GM18909 (cell line): ENCODE results near the gene ITPR2.
"Not testable (repeated sequence)": the region's sequence is repeated elsewhere in the genome, so short reads cannot be mapped to it uniquely, and the experiment has no call there.

Experiments used
- ATAC-seq: cut with Tn5 transposase; IDR thresholded peaks from one replicate; pipeline ENCODE4 v1.9.1; 2021; ENCODE audit warnings: mild to moderate bottlenecking; ENCODE audit not compliant: unreplicated experiment, poor library complexity

The ITPR2 gene

DNA sequence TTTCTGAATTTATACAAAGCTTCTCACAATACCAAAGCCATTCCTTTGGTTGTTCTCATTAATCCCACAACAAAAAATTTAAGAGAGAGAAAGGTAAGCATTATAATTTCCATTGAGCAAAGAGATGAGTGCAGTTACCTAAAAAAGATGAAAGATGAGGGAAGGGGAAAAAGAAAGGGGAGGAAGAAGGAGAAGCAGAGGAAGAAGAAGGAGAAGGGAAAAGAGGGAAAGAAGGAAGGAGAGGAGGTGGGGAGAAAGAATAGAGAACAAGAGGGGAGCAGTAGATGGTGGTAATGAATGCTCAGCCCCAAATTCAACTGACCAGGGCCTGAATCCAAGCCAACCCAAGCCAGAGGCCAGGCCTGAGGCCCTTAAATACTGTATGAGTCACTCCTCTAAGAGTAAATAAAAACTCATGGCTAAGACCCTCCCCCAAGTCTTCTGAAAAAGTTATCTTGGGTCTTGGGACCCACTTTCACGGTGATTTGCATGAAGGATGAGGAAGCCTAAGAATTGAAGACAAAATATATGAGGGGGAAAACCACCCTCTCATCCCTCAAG, 144.6 kb downstream of the ITPR2 start:
- no peak for ATAC-seq

- ATAC-seq: no peak
Measured at GRCh38 chr12:26686408-26686807, 146.6 kb downstream of the ITPR2 start.

GRCh38 chr12:26684101-26684500, 148.9 kb downstream of the ITPR2 start:
- no peak for ATAC-seq

DNA sequence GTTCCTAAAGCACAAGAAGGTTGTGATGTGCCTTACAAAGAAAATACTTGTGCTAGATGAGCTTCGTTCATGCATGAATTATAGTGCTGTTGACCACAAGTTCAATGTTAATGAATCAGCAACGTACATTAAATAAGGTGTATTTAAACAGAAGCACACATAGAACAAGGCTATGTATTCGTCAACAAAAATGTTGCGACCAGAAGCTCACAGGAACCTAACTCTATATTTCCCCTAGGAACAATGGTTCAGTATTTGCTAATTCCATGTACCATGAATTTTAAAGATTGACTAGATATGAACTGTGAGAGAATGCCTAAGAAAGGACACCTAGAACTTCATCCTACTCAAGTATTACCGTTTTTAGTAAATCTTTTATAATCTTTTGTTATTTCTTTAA, 149.6 kb downstream of the ITPR2 start:
- ATAC-seq: no peak

GRCh38 chr12:26680727-26681455, 152.1 kb downstream of the ITPR2 start:
- ATAC-seq: no peak

DNA sequence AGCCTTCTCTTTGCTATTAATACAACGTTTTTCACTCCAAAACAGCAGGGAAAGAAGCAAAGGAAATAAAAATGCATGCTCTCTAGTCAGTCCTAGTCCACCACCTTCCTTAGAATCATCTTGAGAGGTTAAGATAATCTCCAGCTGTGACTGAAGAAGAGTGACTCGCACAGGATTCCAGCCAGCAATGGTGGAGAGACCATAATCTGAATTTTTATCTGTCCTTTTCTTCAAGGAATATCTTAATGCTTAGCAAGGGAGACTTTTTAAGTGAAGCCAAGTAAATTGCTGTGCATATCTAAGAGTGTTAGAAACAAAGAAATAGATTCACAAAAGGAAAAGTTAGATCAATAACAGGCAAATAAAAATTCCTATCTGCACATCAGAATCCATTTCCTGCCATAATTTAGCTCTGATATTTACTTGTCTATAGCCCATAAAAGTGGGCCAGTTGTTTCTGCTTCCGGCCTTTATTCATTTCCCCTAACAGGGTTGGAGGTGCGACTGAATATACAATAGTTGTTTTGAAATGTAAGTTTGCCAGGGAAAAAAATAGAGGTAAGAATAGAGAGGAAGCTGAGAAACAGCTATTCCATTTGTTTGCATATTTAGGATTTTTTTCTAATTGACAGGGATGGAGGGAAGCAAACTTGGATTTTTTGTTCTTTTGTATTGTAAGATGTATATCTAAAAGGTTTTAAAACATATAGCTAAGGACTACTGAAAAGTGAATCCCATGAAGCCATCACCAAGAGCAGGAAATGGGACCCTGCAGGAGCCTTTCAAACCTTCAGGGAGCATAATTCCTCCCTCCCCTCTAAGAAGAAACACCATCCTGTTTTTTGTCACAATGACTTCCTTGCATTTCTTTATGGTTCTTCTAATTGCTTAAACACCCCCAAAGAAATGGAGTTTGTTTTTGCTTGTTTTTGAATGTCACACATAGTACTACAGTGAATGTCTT, 154.0 kb downstream of the ITPR2 start:
- ATAC-seq: no peak

GRCh38 chr12:26671487-26671886, 161.5 kb downstream of the ITPR2 start:
- not testable (repeated sequence) for ATAC-seq

- ATAC-seq: no peak
Measured at GRCh38 chr12:26668847-26669246, 164.1 kb downstream of the ITPR2 start.

GRCh38 chr12:26668230-26668629, 164.8 kb downstream of the ITPR2 start:
- no peak for ATAC-seq

GRCh38 chr12:26666286-26666685, 166.7 kb downstream of the ITPR2 start:
- no peak for ATAC-seq

- ATAC-seq: no peak
Measured at GRCh38 chr12:26661399-26661798, 171.6 kb downstream of the ITPR2 start.

DNA sequence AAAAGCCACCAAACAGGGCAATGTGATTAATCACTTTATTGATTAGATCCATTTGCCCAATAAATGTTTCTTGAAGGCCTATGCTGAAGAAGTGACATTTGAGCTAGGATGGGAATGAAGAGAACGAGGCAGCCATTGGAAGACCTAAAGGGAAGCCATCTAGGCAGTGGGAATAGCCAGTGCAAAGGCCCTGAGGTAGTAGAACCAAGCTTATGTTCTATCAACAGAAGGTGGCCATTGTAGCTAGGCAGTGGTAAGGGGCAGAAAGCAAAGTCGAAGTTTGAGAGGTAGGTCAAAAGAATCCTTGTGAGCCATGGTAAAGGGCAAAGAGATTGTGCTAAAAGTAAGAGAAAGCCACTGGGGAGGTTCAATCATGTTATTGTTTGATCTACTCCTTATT, 173.1 kb downstream of the ITPR2 start:
- no peak for ATAC-seq

- ATAC-seq: no peak
Measured at GRCh38 chr12:26658991-26659390, 174.0 kb downstream of the ITPR2 start.

DNA sequence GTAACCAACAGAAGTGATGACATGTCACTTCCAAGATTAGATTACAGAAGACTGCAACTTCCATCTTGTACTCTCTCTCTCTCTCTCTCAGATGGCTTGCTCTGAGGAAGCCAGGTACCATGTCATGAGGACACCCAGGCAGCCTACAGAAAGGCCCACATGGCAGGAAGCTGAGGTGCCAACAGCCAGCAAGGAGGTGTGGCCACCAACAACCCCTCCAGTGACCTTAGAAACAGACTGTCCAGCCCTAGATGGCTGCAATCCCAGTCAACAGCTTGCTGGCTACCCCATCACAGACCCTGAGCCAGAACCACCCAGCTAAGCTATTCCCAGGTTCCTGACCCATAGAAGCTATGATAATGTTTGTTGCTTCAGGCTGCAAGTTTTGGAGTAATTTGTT, 178.4 kb downstream of the ITPR2 start:
- no peak for ATAC-seq

DNA sequence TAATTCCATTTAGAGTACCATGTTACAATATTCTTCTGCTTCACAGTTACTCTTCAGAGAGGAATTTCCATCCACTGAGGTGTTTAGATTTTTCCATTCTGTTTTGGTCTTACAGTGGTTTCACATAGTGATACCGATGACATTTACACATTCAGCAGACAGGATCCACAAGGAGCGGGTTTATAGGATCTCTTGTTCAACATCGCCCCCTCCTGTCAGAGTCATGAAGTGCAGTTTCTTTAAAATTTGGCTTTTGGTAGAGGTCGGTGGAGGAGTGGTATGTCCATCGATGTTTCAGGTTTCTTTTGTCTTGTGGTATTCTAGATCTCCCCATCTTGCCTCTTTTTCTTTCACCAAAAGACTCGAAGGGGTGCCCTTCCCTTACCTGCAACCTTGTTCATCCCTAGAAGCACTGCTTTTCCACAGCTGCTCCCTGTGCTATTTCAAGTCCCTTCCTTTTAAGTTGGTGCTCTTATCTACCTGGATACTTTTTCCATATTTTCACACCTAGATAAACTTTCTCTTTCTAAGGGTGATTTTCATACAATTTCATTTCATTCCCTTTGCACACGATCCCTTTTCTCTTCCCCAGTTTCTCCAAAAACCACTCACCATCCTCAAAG, 181.3 kb downstream of the ITPR2 start:
- ATAC-seq: no peak

DNA sequence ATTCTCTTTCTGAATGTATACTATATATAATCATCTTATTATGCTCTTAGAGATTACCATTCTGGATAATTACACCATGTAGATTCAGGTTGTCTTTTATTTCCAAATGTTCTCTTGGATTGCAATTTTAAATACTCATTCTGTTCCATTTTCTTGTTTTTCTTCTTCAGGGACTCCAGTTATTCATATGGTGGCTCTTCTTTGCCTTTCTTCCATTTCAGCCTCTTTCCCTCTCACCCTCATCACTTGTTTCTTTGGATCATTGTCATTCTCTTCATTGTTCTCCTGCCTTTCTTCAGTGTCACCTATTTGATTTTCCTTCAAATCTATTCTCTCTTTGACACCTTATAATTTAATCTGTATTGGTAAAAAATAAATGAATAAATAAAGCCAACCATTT, 182.0 kb downstream of the ITPR2 start:
- no peak for ATAC-seq

GRCh38 chr12:26648999-26649398, 184.0 kb downstream of the ITPR2 start:
- ATAC-seq: no peak

DNA sequence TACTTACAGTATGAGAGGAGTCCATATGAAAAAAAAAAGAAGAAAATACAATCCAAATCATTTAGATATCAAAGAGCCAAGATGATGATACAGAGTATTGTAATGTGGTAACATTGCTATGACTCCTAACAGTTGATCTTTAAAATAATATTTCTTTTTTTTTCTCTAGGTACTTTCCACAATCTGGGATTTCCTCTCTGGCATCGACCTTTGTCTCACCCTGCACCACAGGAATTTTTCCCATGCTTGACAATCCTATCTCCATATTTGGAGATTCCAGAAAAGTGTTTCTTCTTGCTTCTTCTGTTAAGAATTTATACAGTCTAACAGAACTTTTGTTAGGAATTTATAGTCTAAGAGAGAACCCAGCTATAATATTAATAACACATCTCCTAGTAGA, 184.4 kb downstream of the ITPR2 start:
- ATAC-seq: no peak

DNA sequence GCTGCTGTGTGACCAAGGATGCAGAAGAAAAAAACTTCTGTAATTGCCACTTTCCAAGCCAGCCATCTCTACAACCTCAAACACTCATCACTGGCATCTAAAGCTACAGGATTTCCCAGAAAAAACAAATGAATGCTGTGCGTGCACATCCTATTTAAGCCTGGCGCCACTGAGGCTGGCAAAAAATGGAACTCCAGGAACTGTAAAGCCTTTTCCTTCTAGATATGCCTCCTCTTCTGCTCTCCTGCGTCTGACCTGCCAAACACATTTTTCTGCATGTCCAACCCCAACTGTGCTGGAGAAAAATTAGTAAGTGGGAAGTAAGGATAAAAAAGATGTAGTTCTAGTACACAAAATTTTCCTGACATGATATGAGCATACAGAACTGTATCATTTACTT, 184.9 kb downstream of the ITPR2 start:
- ATAC-seq: no peak

- ATAC-seq: no peak
Measured at GRCh38 chr12:26647088-26647487, 185.9 kb downstream of the ITPR2 start.

DNA sequence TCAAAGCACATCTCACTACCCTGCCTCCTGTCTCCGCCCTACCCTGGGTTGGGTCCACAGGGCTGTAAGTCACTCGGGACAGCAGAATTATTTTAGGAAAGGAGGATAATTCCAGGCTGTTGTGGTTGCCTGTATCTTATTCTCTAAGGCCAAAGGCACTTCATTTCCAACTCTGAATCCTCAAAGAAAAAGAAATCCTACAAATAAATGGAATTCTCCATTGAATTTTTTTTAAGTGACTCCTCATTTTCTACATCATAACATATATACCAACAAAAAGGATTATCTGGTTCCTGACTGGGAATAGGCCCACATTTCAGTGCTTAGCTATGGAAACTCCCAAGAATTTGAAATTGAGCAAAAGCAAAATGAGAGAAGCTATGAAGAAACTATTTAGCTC, 186.4 kb downstream of the ITPR2 start:
- no peak for ATAC-seq
